RWPE2 (cell line): ENCODE measurements around the gene TRIO.
A peak's percentile ranks its signal among the peaks of the same experiment; 100 is the strongest.

Source experiments
- ATAC-seq: fragments of 200-7000 bp; cut with Tn5 transposase; 3 replicates; pipeline ENCODE4 v1.9.1; 2021; ENCODE audit warnings: low read depth
- DNase-seq: peaks from one replicate; pipeline ENCODE4 v3.0.0-alpha.2; 2020; ENCODE audit warnings: low spot score
- H3K27ac ChIP-seq: fragments of 450-650 bp; 2 replicates; pipeline ENCODE4 v1.5.1; 2017; ENCODE audit warnings: mild to moderate bottlenecking; ENCODE audit not compliant: poor library complexity, severe bottlenecking
- H3K27me3 ChIP-seq: fragments of 250-450 bp; sonication (Bioruptor Pico); 2 replicates; pipeline ENCODE4 v1.5.1; 2021; ENCODE audit warnings: mild to moderate bottlenecking, moderate library complexity; ENCODE audit not compliant: insufficient read depth, poor library complexity, severe bottlenecking
- H3K36me3 ChIP-seq: fragments of 250-450 bp; sonication (Bioruptor Pico); 2 replicates; pipeline ENCODE4 v1.5.1; 2020; ENCODE audit warnings: low read depth, mild to moderate bottlenecking, moderate library complexity
- H3K4me1 ChIP-seq: fragments of 250-450 bp; sonication (Bioruptor Pico); 2 replicates; pipeline ENCODE4 v1.5.1; 2021; ENCODE audit warnings: mild to moderate bottlenecking, moderate library complexity; ENCODE audit not compliant: insufficient read depth, poor library complexity, severe bottlenecking
- H3K4me3 ChIP-seq: fragments of 250-450 bp; sonication (Bioruptor Pico); 2 replicates; pipeline ENCODE4 v1.5.1; 2021; ENCODE audit warnings: mild to moderate bottlenecking, moderate library complexity; ENCODE audit not compliant: severe bottlenecking
- H3K9me3 ChIP-seq: fragments of 250-450 bp; sonication (Bioruptor Pico); 2 replicates; pipeline ENCODE4 v1.5.1; 2021; ENCODE audit warnings: mild to moderate bottlenecking, moderate library complexity; ENCODE audit not compliant: severe bottlenecking
- TF ChIP-seq, protein P1 (sequence below): fragments of 450-650 bp; IDR thresholded peaks from one replicate; pipeline ENCODE4 v1.5.1; 2017; ENCODE audit warnings: mild to moderate bottlenecking, moderate library complexity; ENCODE audit not compliant: poor library complexity, severe bottlenecking

The TRIO gene

DNA sequence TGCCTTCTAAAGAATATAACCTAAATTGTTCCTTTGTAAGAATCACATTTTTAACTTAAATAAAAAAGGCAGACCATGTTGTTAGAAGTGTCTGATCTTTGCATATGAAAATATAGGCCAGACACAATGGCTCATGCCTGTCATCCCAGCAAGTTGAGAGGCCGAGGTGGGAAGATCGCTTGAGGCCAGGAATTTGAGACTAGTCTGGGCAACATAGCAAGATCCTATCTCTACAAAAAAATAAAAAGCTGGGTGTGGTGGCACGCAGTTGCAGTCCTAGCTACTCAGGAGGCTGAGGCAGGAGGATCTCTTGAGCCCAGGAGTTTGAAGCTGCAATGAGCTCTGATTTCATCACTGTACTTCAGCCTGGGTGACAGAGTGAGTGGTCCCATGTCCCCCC is 37.3 kb downstream of the TRIO start:
- peaks cover 93% of the 10 kb centered on the region for H3K4me1 ChIP-seq
- TF ChIP-seq, protein P1, sequence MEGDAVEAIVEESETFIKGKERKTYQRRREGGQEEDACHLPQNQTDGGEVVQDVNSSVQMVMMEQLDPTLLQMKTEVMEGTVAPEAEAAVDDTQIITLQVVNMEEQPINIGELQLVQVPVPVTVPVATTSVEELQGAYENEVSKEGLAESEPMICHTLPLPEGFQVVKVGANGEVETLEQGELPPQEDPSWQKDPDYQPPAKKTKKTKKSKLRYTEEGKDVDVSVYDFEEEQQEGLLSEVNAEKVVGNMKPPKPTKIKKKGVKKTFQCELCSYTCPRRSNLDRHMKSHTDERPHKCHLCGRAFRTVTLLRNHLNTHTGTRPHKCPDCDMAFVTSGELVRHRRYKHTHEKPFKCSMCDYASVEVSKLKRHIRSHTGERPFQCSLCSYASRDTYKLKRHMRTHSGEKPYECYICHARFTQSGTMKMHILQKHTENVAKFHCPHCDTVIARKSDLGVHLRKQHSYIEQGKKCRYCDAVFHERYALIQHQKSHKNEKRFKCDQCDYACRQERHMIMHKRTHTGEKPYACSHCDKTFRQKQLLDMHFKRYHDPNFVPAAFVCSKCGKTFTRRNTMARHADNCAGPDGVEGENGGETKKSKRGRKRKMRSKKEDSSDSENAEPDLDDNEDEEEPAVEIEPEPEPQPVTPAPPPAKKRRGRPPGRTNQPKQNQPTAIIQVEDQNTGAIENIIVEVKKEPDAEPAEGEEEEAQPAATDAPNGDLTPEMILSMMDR: no peak
- no peaks in the 10 kb centered on the region for H3K36me3 ChIP-seq
- peak overlapping the region; percentile 98 for H3K27ac ChIP-seq
- no peak overlapping the region for H3K4me3 ChIP-seq
- ATAC-seq: no peak
- H3K27me3 ChIP-seq: no peaks in the 10 kb centered on the region
- no peak for DNase-seq
- H3K9me3 ChIP-seq: no peaks in the 10 kb centered on the region

DNA sequence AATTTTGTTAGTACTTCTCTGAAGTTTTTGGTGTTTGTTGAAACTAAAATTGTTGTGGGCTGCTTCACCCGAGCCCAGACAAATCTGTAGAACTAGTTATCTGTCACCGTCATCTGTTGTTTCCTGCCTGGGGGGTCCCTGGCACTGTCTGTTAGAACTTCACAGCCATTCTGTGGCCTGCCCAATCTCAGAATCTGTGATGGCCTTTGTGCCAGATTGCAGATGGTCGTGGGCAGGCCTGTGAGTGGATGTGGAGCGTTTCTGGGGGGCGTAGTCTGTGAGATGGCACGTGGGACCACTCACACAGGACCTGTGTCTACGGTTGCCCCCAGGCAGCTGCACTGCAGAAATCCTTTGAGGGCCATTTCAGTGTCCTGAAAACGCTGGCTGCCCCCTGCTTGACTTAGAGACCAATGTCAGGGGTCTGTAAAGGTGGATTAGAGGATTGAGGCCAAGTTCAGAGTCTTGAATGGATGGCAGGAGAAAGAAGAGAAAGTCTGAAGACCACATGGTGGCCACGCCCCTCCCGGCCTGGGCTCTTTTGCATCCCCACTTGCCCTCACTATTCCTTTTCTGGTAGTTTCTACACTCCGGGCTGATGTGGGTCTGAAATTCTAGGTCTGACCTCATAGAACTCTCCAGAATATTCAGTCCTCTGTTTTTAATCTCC is 38.3 kb downstream of the TRIO start:
- ATAC-seq: no peak
- TF ChIP-seq, protein P1: no peak
- no peak overlapping the region for H3K4me3 ChIP-seq
- H3K27ac ChIP-seq: peak overlapping the region; percentile 98
- no peaks in the 10 kb centered on the region for H3K9me3 ChIP-seq
- no peaks in the 10 kb centered on the region for H3K27me3 ChIP-seq
- H3K36me3 ChIP-seq: no peaks in the 10 kb centered on the region
- no peak for DNase-seq
- peaks cover 97% of the 10 kb centered on the region for H3K4me1 ChIP-seq

DNA sequence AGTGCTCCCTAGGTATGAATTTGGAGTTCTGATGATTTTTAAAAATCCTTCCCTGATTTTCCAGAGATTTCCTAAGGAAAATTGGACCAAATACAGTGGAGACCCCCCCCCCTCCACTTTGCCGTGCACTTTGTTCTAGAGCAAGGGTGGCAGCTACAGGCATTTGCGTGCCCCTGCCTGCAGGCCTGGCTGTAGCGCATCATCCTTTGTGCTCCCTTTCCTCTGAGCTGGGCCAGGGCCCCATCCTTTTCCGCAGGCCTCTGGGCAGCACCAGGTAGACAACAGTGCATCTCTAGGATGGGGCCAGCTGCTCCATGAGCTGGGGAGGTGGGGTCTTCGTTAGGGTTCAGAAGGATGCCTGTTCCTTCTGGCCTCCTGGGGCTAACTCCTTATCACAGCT is 39.6 kb downstream of the TRIO start:
- Histone ChIP-seq H3K4me3 (no peak overlapping the region), H3K36me3 (no peaks in the 10 kb centered on the region), H3K27ac (peak overlapping the region; percentile 98), H3K9me3 (no peaks in the 10 kb centered on the region), H3K4me1 (peaks cover 98% of the 10 kb centered on the region), H3K27me3 (no peaks in the 10 kb centered on the region)
- TF ChIP-seq, protein P1: no peak
- ATAC-seq (peak; percentile 40; the same call in 1 of the 3 replicates), DNase-seq (no peak)

DNA sequence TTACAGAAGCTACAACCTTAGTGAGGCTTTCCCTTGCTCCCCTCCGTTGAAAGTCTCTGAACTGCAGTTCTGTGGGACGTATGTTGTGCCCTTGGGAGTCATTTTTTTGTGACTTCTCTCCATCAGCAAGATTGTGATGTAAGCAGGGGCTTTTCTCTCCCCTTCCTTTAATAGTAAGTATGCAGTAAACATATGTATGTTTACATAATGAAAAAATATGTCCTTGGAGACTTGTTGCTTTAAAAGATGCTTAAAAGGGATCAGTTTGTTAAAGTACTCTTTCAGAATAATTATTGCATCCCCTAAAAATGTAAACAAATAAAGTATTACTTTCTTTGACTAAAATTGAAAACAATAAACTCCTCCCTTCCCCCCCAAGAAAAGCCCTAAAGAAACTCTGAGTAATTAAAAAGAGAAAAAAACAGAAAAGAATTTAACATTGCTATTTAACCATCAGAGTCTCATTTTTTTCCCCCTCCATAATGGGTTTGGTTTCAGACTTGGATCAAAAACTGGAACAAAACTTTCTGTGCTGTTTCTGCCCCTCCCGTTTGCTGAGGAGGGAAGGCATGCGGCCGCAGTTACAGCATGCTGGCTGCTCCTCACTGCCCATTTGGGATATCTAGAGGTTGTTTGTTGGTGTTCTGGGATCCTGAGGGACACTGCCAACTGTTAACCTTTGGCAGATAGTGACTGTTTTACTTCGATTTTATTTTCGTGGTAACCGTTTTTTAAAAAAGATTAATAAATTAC is 40.2 kb downstream of the TRIO start:
- no peak overlapping the region for H3K4me3 ChIP-seq
- no peaks in the 10 kb centered on the region for H3K27me3 ChIP-seq
- peak overlapping the region; percentile 98 for H3K27ac ChIP-seq
- ATAC-seq (no peak), DNase-seq (no peak)
- peaks cover 98% of the 10 kb centered on the region for H3K4me1 ChIP-seq
- no peaks in the 10 kb centered on the region for H3K9me3 ChIP-seq
- TF ChIP-seq, protein P1: no peak
- no peaks in the 10 kb centered on the region for H3K36me3 ChIP-seq

DNA sequence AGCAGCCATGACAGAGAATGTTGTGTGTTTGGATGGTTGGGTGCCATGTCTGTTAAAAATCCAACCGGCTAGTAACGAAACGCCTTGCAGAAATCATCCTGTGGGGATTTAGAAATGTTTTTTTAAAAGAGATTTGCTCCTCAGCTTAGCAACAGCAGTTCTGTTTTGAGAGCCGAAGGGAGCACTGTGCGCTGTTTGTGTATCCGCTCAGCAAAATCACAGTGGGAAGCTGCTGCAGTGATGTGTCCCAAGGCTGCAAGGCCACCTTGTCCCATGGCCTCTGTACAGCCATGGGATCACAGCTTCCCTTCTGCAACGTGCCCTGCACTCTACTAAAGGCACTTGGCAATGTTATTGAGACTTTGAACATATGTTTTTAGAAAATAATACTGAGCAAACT is 40.9 kb downstream of the TRIO start:
- H3K27me3 ChIP-seq: no peaks in the 10 kb centered on the region
- DNase-seq (no peak), ATAC-seq (no peak)
- H3K4me1 ChIP-seq: peaks cover 98% of the 10 kb centered on the region
- H3K27ac ChIP-seq: peak overlapping the region; percentile 98
- no peak overlapping the region for H3K4me3 ChIP-seq
- H3K36me3 ChIP-seq: no peaks in the 10 kb centered on the region
- no peaks in the 10 kb centered on the region for H3K9me3 ChIP-seq
- TF ChIP-seq, protein P1: no peak
